ENCODE results near the gene BRSK2.

BRSK2 gene

DNA sequence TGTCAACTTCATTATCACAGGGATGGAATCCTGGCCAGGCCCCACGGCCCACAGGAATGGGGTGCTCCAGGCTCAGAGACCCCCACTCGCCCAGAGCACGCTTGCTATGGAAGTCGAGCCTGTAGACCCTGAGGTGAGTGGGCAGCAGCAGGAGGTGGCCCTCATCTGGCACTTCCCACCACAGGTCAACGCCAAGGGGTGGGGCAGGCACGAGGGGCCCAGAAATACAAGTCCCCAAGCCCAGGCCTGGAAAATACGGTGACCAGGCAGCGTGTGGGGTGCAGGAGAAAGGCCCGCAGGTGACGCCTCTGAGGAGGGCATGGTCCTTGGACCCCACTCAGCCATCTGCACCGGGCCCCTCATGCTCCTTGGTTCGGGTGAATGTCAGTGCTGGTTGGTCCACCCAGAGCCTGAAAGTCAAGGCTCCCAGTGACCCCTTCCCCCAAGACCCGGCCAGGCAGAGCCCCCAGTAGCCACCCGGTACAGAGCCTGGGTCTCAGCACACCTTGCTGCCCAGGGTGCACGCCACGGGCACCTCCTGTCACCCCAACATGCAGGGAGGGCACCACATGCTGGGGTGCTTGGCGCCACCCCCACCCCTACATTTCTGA is 94.4 kb downstream of the BRSK2 start:
- DNase-seq = no peak

DNA sequence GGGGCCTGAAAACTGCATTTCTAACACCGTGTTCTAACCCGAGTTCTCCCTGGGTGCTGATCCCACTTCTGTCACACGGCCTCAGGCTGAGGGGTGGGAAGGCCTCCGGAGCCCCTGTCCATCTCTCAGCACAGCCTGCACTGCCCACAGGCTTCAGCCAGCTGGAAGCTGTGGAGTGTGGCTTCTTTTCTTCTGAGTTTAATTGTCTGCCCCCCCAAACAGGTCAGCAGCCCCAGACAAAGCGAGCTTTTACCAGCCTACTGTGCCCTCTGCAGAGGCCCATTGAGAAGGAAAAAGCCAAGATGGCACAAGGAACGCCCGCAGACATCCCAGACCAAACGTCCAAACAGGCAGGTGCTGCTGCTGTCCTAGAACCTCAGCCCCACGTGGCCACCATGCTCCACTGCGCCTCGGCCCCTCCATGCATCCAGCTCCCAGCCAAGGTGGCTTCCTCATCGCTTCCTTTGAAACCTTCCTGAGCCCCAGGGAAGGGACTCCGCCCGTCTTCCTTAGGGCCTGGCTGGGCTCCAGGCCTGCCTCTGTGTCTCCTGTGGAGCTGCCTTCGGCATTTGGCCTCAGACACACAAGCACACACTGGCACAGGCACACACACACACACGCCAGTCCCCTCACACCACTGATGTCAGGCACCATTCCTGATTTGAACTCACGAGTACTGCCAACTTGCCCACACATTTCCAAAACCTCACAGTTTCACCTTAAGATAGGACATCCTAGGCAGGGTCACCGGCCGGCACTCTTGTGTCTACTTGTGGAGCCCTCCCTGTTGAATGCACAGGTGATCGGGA is 95.2 kb downstream of the BRSK2 start:
- no peak for DNase-seq

DNA sequence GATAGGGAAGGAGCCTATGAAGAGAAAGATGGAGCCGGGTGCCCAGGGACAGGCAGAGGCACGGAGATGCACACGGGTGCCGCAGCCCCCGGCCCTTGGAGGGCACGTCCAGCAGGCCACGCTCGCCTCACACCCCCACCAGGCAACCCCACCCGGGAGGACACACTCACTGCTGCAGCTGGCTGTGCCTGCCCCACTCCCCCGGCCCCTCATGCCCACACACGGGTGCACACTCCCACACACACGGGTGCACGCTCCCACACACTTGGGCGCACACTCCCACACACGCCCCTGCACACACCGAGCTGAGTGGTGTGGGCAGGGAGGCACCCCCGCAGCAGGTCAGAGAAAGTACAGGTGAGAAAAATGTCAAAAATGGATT is 95.8 kb downstream of the BRSK2 start:
- no peak for DNase-seq

DNA sequence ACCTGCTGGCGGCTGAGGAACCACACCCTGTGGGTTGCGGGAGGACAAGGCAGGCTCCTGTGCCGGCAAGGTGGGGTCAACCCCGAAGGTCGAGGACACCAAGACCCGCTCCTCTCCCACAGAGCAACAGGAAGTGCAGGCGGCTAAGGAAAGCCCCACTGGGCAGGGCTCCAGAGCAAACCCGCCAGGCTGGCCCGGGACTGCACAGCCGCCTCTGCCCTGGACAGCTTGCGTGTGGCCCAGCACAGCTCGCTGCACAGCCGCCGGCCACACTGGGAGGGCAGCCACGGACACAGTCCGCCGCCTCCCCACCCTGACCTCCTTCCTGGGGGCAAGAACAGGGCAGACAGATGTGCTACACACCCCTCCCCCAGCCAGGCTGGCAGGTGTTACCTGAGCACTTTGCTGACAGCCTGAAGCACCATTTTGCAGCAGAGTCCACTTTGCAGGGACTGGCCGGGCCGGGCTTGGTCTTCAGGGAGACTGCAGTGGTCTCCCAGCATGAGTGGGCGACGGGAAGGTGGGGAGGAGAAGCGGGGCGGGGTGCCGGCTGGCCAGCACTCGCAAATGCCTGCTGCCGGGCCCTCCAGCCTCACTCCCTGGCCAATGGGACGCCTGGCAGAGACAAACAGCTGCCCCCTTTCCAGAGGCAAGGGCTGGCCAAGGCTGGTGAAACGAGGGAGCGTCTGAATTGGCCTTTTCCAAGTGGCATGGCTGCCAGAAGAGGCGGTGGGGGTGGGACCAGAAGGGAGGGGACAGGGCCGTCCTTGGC is 96.5 kb downstream of the BRSK2 start, which contains the start of gene MOB2:
MOB2 (minus strand) TSS at position 726 of the 772 bp plus-strand sequence; CDS start at position 503, 223 bp downstream.
- DNase-seq = no peak

DNA sequence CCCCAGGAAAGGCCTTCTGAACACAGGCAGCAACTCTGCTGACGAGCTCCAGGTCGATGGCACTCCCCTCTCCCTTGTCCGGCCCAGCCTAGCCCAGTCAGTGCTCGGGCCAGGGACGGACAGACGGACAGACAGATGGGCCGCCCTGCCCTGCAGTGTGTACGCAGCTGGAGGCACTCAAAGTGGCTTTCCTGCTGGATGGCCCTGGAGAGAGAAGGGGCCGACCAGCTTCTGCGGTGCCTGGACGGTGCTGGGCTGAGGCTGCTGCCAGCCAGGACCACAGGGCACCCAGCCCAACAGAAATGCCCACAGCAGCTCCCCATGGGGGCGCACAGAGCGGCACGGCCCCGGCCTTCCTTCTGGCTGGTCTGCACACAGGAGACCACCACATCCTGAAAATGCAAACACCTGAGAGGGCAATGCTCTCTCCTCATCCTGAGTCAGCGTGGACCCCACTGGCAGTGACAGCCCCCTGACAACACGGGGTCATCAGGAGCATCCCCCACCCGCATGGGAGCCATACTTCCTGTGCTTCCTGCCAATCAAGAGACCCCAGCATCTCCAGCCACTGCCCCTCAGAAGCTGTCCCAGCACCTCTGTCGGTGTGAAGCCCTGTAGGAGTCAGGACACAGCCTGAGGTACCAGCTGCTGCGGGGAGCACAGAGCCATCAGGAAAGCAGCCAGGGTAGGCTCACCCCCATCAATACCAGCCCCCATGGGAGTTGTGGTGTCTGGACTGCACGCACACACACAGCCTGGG is 97.5 kb downstream of the BRSK2 start:
- DNase-seq = no peak

DNA sequence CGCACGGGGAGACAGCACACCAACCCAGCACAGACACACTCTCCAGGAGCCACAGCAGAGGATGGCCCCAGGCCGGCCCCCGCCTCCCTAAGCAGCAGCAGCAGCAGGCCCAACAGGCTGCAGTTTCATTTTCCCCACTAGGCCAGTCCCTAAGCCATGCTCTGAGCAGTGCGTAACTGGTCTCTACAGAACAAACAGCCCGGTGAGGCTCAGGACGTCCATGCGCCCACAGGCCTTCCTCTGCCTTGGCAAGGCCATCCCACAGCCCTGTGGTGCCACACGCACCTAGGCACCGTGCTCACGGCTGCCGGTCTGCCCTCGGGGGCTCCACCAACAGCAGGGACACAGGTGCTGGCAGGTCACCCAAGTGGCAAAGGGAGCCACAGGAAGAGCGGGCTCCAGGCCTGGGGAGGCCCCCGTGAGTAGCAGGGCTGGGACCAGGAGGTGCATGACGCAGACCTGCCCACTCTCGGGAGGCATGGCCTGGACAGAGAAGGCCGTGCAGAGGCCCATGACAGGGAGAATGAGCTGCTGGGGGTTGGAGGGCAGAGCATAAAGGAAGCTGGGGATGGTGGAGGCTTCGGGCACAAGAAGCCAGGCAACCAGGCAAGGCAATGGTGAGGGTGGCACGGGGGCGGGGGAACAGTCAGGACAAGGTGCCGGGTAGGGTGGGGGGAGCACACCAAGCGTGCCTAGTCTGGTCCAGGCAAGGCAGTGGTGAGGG is 98.3 kb downstream of the BRSK2 start:
- no peak for DNase-seq

DNA sequence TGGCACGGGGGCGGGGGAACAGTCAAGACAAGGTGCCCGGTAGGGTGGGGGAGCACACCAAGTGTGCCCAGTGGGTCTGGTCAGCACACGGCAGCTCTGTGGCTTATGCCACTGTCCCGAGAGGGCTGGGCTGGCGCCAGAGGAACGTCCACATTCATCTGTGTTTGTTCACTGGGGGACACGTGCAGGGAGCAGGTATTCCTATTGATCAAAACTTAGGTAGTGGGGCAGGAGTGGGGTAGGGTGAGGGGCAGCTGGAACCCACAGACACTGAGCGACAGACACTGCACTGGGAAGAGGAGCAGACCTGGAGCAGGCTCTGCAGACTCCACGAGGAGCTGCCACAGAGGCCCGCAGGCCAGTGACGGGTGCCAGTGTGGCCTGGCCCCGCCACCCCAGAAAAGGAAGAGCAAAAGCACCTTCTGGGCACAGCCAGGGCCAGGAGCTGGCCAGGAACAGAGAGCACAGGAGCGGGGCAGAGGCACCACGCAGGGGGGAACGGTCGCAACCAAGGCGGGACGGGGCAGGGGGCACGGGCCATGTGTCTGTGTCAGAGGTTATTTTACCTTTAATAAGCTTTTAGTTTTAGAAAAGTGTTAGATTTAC is 98.9 kb downstream of the BRSK2 start:
- no peak for DNase-seq

DNA sequence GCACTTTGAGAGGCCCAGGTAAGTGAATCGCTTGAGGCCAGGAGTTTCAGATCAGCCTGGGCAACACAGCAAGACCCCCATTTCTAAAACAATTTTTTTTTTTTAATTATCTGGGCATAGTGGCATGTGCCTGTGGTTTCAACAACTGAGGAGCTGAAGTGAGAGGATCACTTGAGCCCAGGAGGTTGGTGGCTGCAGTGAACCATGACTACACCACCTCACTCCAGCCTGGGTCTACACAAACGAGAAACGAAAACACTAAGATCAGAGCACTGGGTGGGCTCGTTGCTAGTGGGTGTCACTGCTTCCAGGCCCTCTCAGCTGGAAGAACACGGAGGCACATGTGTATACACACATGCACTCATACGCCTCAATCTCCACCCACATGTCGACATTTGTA is 100.9 kb downstream of the BRSK2 start:
- no peak for DNase-seq

DNA sequence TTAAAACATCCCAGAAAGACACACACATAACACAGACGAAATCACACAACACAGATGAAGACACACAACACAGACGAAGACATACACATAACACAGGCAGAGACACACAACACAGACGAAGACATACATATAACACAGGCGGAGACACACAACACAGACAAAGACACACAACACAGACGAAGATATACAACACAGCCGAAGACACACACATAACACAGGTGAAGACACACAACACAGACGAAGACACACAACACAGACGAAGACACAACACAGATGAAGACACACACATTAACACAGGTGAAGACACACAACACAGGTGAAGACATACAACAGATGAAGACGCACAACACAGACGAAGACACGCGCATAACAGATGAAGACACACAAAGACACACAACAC is 101.6 kb downstream of the BRSK2 start:
- no peak for DNase-seq

DNA sequence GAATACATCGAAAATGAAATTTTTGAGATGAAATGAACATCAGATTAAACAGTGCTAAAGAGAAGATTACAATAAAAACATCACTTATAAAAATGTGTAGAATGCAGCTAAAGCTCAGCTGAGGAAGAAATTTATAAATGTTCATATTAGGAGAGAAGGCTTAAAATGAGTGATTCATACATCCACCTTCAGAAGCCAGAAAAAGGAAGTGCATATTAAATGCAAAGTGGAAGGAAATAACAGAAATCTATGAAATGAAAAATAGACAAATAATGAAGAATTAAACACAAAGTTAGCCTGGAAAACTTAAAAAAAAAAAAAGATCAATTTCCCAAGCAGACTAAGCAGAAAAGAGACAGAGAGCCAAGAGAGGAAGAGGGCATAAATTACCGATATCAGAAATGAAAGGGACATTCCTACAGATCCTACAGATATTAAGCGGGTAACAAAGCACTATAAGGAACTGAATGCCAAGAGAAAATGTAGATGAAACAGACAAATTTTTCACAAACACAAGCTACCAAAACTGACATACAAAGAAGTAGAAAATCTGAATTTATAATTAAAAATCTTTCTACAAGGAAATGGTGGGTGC is 104.0 kb downstream of the BRSK2 start:
- DNase-seq = no peak

DNA sequence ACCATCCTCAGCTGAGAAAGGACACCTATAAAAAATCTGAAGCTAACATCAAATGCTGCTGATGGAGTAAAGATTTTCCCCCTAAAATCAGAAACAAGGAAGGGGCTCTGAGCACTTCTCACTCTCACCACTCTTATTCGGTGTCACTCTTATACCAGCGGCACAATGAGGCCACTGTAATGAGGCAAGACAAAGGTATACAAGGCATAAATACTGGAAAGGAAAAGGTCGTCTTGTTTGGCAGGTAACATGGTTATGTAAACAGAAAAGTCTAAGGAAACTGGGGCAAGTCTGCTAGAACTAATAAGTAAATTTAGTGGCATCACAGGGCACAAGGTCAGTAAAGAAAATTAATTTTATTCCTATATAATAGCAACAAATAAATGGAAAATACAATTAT is 104.9 kb downstream of the BRSK2 start:
- DNase-seq = no peak

DNA sequence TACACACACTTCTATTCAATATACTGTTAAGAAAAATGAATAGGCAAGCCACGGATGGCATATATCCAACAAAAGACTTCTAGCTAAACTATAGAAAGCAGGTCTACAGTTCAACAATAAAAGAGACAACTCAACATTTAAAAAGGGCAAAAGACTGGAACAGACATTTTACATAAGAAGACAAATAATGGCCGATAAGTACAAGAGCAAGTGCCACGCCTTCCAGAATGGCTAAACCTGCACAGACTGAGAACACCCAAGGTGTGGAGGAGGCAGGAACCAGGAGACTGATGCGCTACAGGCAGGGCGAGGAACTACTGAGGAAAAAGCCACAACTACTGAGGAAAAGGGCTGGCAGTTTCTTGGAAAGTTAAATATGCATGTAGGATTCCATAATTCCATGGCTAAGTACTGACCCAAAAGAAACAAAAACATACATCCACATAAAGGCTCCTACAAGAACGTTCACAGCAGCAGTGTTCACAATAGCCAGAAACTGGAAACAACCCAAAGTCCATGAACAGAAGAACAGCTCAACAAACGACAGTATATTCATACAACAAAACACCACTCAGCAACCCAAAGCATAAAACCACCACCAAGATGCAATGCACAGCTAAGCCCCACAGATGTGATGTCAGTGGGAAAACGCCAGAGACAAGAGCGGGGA is 106.5 kb downstream of the BRSK2 start:
- no peak for DNase-seq

DNA sequence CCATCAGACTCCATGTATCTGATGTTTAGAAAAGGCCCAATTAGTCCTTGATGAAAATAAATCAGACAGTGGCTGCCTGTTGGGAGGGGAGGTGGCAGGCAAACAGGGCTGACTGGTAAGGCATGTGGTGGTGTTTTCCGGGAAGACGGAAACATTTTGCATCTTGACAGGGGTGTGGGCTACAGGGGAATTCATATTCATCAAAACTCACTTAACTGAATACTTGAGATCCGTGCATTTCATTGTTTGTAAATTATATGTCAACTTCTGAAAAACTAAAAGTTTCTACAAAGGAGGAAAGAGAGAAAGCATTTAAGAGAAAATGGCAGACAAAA is 107.0 kb downstream of the BRSK2 start:
- DNase-seq = no peak

DNA sequence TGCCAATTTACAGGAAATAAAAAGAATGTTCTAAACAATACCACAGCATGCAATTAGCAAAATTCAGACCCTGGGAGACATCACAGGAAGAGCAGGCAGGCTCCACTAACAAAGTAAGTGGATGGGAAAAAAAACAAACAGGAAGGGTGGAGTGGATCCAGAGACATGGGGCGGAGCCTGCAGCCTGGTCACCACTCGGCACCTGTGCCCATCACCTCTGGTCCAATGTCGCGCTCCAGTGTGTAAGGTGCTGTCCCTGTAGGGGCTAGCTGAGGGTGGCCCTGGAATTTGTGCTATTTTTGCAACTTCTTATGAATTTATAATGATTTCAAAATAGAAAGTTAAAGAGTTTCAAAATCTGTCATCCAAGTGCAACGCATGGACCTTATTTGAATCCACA is 107.9 kb downstream of the BRSK2 start:
- no peak for DNase-seq

DNA sequence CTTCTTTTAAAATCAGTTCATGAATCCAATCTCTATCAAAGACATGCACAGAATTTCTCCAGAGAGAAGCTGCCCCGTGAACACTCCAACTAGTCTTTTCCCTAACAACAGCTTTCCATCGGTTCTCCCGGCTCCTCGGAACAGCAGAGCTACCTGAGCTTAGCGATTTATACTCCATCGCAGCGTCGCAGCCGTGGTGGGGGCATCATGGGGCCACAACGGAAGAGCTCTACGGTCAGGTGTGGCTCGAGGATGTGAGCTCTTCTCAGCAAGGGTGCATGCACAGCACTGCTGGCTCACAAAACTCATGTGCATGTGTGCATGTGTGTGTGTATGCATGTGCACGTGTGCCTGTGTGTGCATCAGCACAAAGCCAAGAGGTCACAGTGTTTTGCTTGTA is 108.5 kb downstream of the BRSK2 start:
- DNase-seq = no peak

DNA sequence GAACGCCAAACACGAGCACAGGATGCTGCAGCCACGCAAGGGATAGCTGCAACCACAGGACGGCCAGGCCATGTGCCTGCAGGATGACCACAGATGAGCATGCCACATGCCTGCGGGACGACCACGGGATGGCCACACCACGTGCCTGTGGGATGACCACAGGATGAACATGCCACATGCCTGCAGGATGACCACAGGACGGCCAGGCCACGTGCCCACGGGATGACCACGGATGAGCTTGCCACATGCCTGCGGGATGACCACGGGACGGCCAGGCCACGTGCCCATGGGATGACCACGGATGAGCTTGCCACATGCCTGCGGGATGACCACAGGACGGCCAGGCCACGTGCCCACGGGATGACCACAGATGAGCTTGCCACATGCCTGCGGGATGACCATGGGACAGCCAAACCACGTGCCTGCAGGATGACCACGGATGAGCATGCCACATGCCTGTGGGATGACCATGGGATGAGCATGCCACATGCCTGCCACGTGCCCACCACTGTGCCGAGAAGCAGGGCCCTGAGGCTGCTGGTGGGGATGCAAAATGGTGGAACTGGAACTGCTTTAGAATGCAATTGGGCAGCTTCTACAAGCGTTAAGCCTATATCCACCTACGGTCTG is 109.6 kb downstream of the BRSK2 start:
- DNase-seq = no peak

DNA sequence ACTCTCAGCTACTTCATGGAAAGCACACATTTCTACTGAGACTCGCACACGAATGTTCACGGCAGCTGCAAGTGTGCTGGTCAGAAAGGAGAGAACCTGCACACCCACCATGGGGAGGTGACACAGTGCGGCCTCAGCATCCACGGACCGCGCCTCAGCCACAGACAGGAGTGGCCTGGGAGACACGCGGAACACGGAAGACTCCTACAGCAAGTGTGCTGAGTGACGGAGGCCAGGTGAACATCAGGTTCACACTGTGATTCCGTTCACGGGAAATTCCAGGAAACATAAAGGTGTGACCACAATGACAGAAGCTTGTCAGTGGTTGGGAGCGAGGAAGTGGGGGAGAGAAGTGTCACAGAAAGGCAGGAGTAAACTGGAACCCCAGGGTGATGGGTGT is 110.2 kb downstream of the BRSK2 start:
- no peak for DNase-seq

DNA sequence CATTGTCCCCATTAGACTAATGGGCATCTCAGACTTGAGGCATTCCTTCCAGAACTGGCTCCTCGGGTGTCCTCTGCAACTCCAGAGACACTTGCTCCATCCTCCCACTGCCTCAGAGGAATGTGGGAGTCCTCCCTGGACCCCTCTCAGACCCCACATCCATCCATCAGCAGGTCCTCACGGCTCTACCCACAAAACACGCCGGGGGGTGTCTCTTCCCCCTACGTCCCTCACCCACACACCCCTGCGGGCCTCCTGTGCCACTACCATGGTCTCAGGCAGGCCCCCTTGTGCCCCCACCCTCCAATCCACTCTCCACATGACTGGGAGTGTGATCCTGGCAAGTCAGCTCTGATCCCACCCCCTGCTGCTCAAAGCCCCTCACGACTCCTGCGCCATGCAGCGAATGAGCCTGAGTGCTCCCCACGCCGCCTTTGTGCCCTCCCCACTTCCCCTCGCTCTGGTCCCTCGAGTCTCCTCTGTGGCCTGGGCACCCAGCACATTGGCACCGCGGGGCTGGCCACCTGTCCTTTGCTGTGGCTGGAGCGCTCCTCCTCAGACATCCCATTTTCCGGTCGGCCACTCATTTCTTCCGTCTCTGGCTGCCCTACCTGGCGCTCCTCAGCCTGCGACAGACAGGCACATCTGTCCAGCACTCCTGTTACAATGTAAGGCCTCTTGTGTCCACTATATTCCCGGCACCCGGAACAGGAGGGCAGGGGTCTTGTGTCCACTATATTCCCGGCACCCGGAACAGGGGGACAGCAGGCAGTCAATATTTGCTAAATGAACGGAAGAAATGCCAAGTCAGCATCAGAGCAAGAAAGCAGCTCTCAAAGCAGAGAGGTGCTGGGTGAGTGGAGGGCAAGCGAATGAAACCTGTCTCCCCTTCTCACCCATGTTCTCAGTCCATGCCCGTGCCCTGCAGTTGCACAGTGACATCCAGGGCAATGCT is 111.0 kb downstream of the BRSK2 start:
- DNase-seq = no peak

DNA sequence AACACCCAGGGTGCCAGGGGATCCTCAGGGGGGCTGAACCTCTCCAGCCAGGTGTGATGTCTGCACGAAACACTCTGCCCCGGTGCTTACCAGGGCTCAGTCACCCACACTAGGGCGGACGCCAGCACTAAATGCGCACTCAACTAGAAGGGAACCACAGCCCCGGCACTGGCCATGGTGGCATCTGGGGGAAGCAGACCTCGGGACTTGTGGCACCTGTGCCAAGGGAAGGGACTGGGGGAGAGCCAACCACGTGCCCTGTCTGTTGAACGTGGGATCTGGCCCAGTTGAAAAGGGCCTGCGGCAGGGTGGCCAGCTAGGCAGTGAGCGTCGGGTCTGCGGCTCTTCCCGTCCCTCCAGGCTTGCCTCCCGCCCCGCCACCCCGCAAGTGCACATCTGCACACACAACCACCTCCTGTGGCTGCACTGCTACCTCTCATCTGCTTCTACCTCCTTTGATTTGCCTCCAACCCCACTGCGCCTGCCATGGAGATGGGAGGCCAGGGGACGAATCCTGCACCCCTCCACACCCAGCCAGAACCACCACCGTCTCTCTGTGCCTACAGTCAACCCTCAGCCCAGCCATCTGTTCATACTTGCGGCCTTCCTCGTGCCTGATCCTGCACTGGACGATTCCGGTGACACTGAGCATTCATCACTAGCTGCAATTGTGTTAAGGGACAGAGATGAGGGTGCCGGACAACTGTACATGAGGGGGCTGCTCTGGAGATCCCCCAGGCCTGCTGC is 111.9 kb downstream of the BRSK2 start:
- DNase-seq = no peak

Data from activated naive CD4-positive, alpha-beta T cell (primary cell).